ENCODE data around the gene FOXK1. TPM values are rescaled to one million over a fixed set of nuclear protein-coding genes. Genes with fewer than 3 reads are reported as not detected.
"Not testable (repeated sequence)": the region's sequence is repeated elsewhere in the genome, so short reads cannot be mapped to it uniquely, and the experiment has no call there.

FOXK1 gene
- total RNA-seq, 2 donors from 2014 or later, result 17.3 to 47.5 TPM

- no peaks in the 10 kb centered on the region for H3K27me3 ChIP-seq (replicated peaks; ENCODE audit: insufficient read depth)
- peak; percentile 30 for DNase-seq (ENCODE audit: low spot score)
- H3K4me3 ChIP-seq, result peak overlapping the region; percentile 78 to 79
- no peaks in the 10 kb centered on the region for H3K9me3 ChIP-seq
- intact Hi-C loops (cut with DNase I), result loop anchor here (2.0 to 5.0 kb wide), 2 partner anchors 43 to 61 kb away; no protein-coding TSS in a partner anchor
- peak overlapping the region; percentile 89 to 91 for H3K27ac ChIP-seq
- H3K36me3 ChIP-seq, result no peaks in the 10 kb centered on the region
- TF ChIP-seq POLR2A (IDR thresholded peaks at IDR 0.05), result peak; percentile 33
- peak in 2 of 4 experiments; percentile 17 to 28 for TF ChIP-seq CTCF (IDR thresholded peaks at IDR 0.05)
- TF ChIP-seq POLR2AphosphoS5 (IDR thresholded peaks at IDR 0.05), result peak; percentile 39
- H3K4me1 ChIP-seq (replicated peaks), result peaks cover 7% of the 10 kb centered on the region
- WGBS, result 2% methylated on average over 16 of the region's 16 CpGs
These were observed 1.9 kb downstream of the FOXK1 start for GRCh38 chr7:4683884-4684565.

DNA sequence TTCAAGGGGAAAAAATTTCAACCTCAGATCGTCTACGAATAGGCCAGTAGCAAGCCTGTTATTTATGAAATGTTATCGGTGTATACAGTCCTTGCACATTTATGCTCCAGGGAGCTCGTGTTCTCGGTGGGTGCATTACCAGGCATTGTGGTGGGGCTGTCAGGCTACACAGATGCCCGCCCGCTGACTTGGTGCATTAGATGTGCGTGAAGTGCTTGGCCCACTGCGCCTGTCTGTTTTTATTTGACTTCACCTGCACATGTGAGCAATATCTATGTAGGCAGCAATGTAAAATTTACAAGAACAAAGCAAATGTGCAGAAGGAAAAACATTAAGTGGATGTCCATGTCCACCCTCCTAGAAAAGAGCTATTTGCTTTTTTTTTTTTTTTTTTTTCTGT is 2.8 kb downstream of the FOXK1 start:
- Histone ChIP-seq H3K4me1 (replicated peaks) (peaks cover 14% of the 10 kb centered on the region), H3K4me3 (peak overlapping the region in 1 of 2 donors; percentile 78), H3K27me3 (replicated peaks; ENCODE audit: insufficient read depth) (no peaks in the 10 kb centered on the region), H3K36me3 (no peaks in the 10 kb centered on the region), H3K9me3 (no peaks in the 10 kb centered on the region), H3K27ac (peak overlapping the region; percentile 89 to 91)
- no peak for DNase-seq (ENCODE audit: low spot score)
- intact Hi-C loops (cut with DNase I), result loop anchor here (5.0 kb wide), 1 partner anchor 42 kb away; no protein-coding TSS in a partner anchor
- no peak for TF ChIP-seq POLR2A (IDR thresholded peaks at IDR 0.05)
- TF ChIP-seq CTCF (IDR thresholded peaks at IDR 0.05), result no peak
- no peak for TF ChIP-seq POLR2AphosphoS5 (IDR thresholded peaks at IDR 0.05)
- WGBS, result 39% methylated on average over 9 of the region's 9 CpGs

DNA sequence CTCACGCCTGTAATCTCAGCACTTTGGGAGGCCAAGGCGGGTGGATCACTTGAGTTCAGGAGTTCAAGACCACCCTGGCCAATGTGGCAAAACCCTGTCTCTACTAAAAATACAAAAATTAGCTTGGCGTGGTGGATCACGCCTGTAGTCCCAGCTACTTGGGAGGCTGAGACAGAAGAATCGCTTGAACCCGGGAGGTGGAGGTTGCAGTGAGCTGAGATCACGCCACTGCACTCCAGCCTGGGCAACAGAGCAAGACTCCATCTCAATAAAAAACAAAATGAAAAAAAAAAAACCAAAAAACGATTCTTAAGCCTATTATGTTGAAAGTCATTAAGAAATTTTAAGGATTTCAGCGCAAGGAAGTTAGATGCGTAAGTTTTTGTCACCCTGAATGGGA is 3.6 kb downstream of the FOXK1 start:
- H3K4me3 ChIP-seq; H3K36me3 ChIP-seq; DNase-seq (ENCODE audit: low spot score); H3K27me3 ChIP-seq (replicated peaks; ENCODE audit: insufficient read depth); H3K27ac ChIP-seq; H3K9me3 ChIP-seq; intact Hi-C loops (cut with DNase I): not testable (repeated sequence)
- 92% methylated on average over 10 of the region's 10 CpGs for WGBS
- H3K4me1 ChIP-seq (replicated peaks), result peaks cover 14% of the 10 kb centered on the region

GRCh38 chr7:4687956-4688355 is 5.9 kb downstream of the FOXK1 start:
- Histone ChIP-seq H3K4me1 (replicated peaks) (peaks cover 14% of the 10 kb centered on the region), H3K27ac (no peak overlapping the region), H3K9me3 (no peaks in the 10 kb centered on the region), H3K27me3 (replicated peaks; ENCODE audit: insufficient read depth) (no peaks in the 10 kb centered on the region), H3K36me3 (no peaks in the 10 kb centered on the region), H3K4me3 (no peak overlapping the region)
- intact Hi-C loops (cut with DNase I), result no loop called here
- WGBS, result 90% methylated on average over 3 of the region's 3 CpGs
- DNase-seq (ENCODE audit: low spot score), result no peak
- TF ChIP-seq POLR2A (IDR thresholded peaks at IDR 0.05) (no peak), POLR2AphosphoS5 (IDR thresholded peaks at IDR 0.05) (no peak), CTCF (IDR thresholded peaks at IDR 0.05) (no peak)

DNA sequence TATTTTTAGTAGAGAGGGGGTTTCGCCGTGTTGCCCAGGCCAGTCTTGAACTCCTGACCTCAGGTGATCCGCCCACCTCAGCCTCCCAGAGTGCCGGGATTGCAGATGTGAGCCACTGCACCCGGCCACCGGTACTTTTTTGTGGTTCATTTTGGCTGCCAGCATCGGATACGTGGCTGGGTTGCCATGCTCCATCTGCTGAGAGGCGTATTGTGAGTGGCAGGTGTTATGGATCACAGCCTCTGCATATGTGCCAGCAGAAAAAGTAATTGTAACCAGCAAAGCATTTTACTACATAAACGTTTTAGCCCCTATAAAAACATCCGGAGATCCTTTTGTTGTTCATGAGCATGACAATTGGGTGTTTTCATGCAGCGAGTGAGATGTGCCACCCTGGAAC is 7.1 kb downstream of the FOXK1 start:
- intact Hi-C loops (cut with DNase I), result no loop called here
- DNase-seq (ENCODE audit: low spot score), result no peak

More for the DNA sequence above, 7.1 kb downstream of the FOXK1 start:
- no peak overlapping the region for H3K4me3 ChIP-seq
- no peak overlapping the region for H3K27ac ChIP-seq
- no peaks in the 10 kb centered on the region for H3K36me3 ChIP-seq
- peaks cover 14% of the 10 kb centered on the region for H3K4me1 ChIP-seq (replicated peaks)
- WGBS, result 55% methylated on average over 12 of the region's 12 CpGs
- TF ChIP-seq POLR2A (IDR thresholded peaks at IDR 0.05), result no peak
- TF ChIP-seq CTCF (IDR thresholded peaks at IDR 0.05), result no peak
- TF ChIP-seq POLR2AphosphoS5 (IDR thresholded peaks at IDR 0.05), result no peak
- no peaks in the 10 kb centered on the region for H3K9me3 ChIP-seq
- no peaks in the 10 kb centered on the region for H3K27me3 ChIP-seq (replicated peaks; ENCODE audit: insufficient read depth)

All from prostate gland (tissue), 2 donors.